Activated CD4-positive, CD25-positive, alpha-beta regulatory T cell treated with anti-CD3 and anti-CD28 coated beads, Interleukin-2, amount 50 U/mL, for 16 hours (primary cell): ENCODE results near the gene GMEB1.
A peak's percentile ranks its signal among the peaks of the same experiment; 100 is the strongest.
"Not testable (repeated sequence)": the region's sequence is repeated elsewhere in the genome, so short reads cannot be mapped to it uniquely, and the experiment has no call there.

Experiments
- DNase-seq: peaks from one replicate; pipeline ENCODE4 v3.0.0-alpha.2; 2020; ENCODE audit warnings: low read depth, low spot score

GMEB1 gene

DNA sequence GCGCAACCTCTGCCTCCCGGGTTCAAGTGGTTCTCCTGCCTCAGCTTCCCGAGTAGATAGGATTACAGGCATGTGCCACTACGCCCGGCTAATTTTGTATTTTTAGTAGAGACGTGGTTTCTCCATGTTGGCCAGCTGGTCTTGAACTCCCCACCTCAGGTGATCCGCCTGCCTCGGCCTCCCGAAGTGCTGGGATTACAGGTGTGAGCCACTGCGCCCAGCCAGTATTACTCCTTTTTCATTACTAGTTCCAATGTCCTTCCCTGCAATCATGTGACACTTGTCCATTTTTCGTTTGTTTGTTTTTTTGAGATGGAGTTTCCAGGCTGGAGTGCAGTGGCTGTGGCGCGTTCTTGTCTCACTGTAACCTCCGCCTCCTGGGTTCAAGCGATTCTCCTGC is 4.4 kb downstream of the GMEB1 start:
- DNase-seq, result not testable (repeated sequence)

DNA sequence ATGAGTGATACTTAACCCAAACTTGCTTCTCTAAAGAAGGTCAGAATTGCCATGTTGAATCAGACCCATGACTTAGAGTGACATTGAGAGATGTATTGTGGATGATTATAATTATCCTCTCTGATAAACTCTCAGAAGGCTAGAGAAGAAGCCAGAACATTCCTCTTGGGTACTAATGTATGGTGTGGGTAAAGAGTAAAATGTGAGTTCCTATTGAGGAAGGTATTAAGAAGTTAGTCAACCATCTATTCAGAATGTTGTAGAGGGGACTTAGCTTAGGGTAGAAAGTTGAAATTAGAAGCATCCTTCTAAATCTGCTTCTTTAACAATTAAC is 7.3 kb downstream of the GMEB1 start:
- no peak for DNase-seq

DNA sequence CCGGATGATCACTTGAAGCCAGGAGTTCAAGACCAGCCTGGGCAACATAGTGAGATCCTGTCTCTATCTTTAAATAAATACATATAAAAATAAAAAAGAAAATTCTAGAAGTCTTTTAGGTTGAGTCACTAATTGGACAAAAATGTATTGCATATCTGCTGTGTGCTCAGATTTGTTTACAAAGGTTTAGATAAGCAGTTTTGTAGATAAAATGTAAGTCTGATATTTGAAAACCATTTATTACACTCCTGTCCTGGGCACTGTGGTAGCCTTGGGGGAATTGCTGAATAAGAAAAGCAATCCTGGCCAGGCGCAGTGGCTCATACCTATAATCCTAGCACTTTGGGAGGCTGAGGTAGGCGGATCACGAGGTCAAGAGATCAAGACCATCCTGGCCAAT is 11.6 kb downstream of the GMEB1 start:
- no peak for DNase-seq

DNA sequence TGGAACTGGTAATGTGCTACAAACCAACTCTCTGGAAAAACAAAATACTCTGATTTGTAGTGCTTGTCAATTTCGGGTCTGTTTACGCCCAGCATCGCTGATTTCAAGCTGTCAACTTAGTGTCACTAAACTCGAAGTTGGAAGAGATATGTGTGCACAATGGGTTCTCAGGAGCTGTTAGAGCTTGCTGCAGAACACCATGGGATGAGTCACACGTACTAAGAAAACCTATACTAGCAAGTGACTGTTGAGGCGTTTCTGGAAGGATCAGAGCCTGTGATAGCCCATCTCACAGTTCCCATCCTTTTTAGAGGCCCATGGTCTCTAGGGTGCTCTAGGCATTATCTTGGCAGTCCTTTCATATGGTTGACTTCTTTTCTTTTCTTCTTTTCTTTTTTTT is 14.3 kb downstream of the GMEB1 start:
- no peak for DNase-seq

DNA sequence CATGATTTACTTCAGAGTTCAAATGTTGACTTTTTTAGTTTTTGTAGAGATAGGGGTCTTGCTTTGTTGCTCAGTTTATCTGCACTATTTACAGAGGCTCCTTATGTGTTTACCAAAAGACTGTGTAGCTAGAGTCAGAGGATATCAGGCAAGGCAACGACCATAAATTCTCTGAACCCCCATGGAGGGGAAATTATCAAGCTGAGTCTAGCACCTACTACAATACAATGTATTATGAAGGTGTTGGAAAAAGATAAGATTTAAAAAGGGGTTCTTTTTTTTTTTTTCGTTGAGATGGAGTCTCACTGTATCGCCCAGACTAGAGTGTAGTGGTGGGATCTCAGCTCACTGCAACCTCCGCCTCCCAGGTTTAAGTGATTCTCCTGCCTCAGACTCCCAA is 16.4 kb downstream of the GMEB1 start:
- no peak for DNase-seq

DNA sequence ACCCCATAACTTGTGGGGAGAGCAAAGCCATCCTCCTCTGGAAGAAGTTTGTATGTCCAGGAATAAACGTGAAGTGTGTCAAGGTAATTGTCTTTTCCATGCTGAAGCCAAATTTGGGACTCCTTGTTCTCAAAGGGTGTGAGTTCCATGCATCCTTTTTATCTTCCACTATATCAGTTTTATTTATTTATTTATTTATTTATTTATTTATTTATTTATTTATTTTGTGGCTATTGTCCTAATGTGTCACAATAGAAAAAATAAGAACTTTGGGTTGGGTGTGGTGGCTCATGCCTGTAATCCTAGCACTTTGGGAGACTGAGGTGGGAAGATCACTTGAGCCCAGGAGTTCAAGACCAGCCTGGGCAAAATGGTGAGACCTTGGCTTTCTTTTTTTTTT is 23.0 kb downstream of the GMEB1 start:
- not testable (repeated sequence) for DNase-seq

DNA sequence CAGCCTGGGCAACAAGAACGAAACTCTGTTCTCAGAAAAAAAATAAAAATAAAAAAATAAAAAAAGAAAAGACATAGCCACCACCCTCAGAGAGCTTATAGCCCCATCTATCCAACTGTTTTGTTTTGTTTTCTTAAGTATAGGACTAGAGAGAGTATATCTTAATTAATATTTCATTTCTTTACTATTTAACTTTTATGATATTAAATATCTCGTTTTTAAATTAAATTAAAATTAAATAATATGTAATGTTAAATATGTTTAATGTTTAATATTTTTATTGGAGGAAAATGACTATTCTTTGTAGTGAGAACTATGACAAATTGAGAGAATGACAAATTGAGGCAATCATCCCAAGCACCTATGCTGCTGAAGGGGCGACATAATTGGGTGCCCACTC is 35.0 kb downstream of the GMEB1 start:
- DNase-seq, result no peak

DNA sequence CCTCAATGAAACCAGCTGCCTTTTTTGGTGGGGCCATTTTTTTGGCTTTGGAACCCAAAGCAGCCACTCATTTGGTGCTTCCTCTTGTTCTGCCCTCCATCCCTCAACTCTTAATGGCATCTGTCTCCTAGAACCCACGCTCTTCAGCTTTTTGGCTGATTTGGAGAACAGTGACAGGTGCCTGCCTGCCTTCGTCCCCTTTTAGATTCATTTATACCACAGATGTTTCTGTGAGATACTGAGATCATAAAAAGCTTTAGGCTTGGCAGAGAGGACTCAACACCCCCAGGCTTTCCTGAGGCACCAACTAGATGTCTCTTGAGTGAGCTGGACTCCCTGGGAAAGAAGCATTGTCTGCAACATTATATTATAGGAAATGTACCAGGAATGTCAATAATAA is 47.8 kb downstream of the GMEB1 start:
- DNase-seq, result no peak

DNA sequence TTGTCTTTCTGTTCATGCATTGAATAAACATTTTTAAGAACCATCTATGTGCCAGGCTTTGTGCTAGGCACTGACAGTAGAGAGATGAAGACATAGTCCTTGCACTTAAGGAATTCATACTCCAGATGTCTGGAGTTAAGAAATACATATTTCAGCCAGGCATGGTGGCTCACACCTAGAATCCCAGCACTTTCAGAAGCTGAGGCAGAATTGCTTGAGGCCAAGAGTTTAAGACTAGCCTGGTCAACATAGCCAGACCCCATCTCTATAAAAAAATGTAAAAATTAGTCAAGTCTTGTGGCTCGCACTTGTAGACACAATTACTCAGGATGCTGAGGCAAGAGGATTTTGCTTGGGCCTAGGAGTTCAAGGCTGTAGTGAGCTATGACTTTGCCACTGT is 49.6 kb downstream of the GMEB1 start:
- DNase-seq, result no peak

DNA sequence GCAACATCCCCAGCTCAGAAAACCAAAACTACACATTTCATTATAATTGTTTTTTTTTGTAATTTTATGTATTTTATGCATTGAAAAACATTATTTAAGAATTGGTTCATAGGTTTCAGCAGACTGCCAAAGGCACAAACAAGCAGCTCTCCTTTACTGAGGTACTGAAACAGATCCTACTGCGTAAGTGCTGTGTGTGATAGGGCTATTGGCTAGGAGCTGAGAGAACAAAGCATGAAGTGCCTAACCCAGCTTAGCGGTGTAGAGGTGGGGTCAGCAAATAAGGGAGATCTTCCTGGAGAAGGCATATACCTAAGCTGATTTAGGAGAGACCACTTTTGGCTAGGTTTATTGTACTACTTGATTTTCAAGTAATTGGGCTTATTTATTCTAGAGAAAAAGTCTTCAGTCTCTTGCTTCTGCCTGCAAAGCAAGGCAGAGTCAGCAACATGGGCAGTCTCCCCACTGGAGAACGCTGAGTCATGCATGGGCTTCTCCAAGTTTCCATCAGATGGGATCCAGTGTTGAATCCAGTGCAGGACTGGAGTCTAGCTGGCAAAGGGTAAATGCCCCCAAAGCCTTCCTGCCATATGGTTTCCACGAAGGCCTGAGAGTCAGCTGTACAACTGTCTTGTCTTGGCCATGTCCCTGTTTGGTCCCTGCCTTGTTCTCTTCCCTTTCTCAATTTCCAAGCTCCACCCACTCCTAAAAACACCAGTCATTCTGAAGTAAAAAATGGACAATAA is 50.2 kb downstream of the GMEB1 start:
- no peak for DNase-seq

DNA sequence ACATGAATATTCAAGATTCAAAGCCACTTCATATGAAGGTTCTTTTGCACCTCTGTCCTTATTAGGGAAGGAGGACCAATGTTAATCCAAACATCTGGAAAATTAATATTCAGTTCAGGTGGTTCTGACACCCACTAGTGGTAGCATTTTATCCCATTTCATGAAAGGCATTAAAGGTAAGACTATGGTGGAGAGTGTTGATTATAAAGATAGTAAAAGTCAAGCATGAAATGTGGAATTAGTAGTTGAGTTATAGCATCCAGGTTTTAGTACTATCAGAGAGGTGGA is 50.7 kb downstream of the GMEB1 start:
- DNase-seq, result no peak

DNA sequence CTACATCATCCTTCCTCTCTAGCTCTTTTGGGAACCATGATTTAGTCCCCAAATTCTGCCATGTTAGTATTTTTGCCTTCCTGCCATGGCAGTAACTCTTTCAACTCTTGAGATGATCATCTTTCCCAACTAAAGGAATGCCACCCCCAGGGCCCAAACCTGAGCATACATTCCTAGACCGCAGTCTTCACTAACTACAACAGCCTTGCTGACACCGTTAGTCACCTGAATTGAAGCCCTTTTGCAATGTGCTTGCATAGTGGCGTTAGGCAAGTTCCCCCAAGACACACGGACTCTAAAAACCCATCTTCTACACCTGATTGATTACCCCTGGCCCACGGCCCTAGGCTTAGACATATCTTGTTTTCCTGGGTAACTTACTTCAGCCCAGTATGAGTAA is 51.8 kb downstream of the GMEB1 start:
- no peak for DNase-seq

DNA sequence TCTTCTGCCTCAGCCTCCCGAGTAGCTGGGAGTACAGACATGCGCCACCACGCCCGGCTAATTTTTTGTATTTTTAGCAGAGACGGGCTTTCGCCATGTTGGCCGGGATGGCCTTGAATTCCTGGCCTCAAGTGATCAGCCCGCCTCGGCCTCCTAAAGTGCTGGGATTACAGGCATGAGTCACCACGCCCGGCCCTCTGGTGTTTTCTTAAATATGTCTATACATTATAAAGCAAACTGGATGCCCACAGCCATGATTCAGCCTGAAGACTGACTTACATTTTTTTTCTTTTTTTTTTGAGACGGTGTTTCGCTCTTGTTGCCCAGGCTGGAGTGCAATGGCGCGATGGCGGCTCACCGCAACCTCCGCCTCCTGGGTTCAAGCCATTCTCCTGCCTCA is 53.3 kb downstream of the GMEB1 start:
- DNase-seq, result not testable (repeated sequence)

DNA sequence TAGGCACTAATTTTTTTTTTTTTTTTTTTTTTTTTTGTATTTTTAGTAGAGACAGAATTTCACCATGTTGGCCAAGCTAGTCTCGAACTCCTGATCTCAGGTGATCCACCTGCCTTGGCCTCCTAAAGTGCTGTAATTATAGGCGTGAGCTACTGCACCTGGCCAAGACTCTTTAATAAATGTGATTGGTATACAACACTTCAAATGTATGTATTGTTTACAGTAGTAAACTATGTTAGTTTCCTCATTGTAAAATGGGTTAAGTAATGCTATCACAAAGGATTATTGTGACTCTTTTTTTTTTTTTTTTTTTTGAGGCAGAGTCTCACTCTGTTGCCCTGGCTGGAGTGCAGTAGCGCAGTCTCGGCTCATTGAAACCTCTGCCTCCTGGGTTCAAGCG is 56.8 kb downstream of the GMEB1 start:
- DNase-seq, result not testable (repeated sequence)

DNA sequence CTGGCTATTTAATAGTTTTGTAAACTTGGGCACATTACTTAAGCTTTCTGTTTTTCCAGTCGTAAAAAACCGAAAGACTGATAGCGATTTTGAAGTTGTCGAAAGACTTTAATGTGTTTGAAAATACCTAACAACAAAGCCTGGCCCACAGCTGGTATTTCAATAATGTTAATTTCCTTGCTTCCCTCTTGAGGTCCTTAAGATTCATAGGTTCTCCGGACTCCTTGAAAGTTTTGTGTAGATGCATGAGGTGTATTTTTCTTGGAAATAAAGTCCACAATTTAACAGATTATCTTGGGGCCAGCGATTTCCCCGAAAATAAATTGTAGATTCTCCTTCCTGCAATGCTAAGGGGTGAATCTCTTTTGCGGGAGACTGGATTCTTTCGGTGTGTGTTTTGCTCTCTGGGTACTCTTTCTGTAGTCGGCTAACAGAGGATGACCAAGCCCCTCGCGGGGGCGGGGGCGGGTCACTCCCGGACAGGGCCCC is 67.4 kb downstream of the GMEB1 start:
- no peak for DNase-seq

DNA sequence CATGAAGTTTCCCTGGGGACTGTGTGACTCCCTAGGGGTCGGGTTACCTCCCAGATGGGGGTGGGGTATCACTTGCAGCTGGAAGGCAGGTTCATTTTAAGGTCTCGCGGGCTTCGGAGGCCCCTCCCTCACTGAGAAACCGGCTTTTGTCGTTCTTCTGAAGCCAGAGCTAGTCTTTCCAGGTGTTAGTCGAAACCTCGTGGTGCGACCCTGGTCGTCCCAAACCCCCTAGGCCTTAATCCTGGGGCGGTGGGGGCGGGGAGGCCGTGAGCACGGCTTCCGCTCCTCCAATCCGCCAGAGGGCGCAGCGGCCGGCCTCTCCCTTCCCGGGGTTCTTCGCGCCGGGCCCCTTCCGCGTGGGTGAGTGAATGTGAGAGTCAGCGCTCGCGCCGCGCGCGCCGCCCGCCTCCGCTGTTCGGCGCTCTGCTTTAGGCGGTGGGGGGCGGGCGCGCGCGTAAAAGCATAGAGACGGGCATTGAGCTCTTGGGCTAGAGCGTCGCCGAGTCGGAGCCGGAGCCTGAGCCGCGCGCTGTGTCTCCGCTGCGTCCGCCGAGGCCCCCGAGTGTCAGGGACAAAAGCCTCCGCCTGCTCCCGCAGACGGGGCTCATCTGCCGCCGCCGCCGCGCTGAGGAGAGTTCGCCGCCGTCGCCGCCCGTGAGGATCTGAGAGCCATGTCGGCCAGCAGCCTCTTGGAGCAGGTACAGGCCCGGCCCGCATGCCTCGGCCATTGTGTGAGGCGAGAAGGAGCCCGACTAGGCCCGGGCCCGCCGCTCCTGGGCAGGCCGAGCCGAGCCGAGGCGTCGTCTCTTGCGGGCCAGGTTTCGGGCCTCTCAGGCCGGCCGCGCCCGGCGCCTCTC is 68.1 kb downstream of the GMEB1 start, which contains the start of gene YTHDF2:
TSS of gene YTHDF2 (plus strand) at position 491 of the 857 bp plus-strand sequence. CDS start at position 672, 181 bp downstream.
- DNase-seq, result peak; percentile 97

DNA sequence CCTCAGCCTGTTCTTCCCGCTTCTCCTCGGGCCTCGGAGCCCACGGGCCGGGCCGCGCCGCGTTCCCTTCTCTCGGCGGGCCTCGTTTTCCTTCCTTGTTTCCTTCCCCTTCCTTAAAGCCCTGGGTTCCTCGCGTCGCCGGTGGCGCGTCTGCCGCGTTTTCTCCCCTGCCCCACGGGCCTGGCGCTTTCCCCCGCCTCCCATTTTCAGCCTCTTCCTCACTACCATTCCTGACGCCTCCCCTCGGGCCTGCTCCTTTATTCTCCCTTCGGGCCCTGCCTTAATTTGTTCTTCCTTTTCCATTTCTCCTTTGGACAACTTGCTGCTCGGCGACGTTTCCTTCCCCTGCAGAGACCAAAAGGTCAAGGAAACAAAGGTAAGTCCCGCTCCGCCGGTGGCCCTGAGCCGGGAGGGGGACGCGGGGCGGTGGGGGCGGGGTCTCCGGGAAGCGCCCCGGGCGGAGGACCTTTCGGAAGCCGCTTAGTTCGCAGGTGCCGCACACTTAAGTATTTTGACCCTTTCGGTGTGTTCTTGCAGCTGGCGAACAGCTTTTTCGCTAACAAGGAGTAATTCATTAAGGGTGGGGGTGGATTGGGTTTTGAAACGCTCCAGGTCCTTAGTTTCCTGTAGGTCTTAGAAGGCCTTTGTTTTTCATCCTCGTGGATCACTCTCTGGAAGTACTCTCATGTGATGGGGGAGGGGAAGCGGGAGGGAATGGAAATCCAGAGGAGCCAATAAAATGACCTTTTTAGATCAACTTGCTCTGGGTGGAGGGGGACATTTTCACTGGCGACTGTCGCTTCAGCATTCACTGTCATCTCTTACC is 68.9 kb downstream of the GMEB1 start:
- peak; percentile 4 for DNase-seq

DNA sequence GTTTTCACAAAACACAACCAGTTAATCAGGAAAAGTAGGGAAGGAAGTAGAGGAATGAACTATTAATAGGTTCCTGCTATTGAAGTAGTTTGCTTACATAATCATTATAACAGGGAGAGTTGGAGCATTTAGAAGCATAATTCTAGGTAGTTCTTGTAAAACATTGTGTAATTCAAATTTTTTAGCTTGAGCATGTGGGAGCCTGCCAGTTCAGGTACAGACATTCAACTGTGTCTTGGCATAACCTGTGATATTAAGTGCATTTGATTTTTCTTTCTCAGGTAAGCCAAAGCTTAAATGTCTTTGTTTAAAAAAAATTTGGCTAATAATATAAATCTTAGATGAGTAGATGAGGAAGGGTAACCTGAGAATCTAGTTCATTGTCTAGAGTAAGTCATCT is 71.5 kb downstream of the GMEB1 start:
- DNase-seq, result no peak

DNA sequence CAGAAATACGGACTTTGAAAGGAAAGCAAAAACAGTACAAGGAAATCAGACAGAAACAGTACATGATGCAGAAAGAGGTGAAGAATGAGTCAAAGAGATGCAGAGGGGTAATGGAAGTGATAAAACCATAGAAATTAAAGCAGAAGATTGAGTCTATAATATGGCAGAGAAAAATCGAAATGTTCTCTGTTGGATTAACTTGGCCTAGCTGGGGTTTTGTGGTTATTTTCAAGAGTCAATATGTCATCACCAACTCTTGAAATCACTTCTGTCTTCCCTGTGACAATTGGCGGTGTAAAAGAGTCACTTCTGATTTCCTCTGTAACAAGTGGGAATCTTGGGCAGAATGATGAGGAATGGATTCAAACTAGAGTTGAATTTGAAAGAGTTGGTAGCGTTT is 75.6 kb downstream of the GMEB1 start:
- DNase-seq, result no peak

DNA sequence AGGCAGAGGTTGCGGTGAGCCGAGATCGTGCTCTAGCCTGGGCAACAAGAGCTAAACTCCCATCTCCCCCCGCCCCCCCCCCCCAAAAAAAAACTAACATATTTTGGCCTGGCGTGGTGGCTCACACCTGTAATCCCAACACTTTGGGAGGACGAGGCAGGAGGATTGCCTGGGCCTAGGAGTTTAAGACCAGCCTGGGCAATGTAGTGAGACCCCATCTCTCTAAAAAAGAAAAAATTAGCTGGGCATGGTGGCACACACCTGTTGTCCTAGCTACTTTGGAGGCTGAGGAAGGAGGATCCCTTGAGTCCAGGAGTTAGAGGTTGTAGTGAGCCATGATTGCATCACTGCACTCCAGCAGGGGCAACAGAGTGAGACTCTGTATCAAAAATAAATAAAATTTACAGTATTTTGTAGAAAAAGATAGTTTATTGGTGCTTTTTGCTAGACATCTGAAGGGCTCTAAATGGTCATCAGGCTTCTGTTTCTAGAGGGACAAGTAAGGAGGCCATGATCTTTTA is 77.1 kb downstream of the GMEB1 start:
- no peak for DNase-seq

DNA sequence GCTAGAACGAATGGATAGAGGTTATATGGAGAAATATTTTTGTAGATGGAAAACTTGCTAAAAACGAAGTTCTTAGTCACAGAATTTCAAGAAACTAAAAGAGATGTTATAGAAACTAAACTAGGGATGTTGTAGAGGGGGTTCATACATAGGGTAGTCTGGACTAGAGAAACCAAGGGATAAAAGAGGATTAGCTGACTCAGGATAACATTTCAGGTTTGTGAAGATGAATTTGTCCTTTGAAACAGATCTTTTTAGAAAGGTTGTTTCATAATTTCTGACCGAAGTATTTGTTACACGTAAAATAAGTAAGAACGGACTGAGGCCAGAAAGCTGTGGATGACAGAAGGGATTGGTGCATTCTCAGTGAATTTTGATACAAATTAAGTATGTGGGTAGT is 81.7 kb downstream of the GMEB1 start:
- no peak for DNase-seq

DNA sequence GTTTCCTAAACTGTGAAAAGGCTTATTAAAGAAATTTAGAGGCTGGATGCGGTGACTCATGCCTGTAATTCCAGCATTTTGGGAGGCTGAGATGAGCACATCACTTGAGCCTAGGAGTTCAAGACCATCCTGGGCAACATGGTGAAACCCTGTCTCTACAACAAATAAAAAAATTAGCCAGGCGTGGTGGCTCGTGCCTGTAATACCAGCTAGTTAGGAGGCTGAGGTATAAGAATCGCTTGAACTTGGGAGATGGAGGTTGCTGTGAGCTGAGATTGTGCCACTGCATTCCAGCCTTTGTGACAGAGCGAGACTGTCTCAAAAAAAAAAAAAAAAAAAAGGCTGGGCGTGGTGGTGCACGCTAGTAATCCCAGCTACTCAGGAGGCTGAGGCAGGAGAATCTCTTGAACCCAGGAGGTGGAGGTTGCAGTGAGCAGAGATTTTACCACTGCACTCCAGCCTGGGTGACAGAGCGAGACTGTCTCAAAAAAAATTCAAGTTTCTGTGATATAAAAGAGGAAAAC is 82.2 kb downstream of the GMEB1 start:
- not testable (repeated sequence) for DNase-seq
